PFSK-1 (cell line): ENCODE data around the gene PTPRM.

Experiments
- POLR2AphosphoS5 ChIP-seq: IDR thresholded peaks from 2 replicates; pipeline ENCODE4 v1.6.1; 2012; ENCODE audit warnings: low read depth, mild to moderate bottlenecking, control low read depth, low read length, moderate library complexity
- SIN3A ChIP-seq: IDR thresholded peaks from 2 replicates; pipeline ENCODE4 v1.6.1; 2012; ENCODE audit warnings: mild to moderate bottlenecking, low read length, moderate library complexity, borderline replicate concordance; ENCODE audit not compliant: insufficient read depth
- TAF1 ChIP-seq: IDR thresholded peaks from 2 replicates; pipeline ENCODE4 v1.6.1; 2012; ENCODE audit warnings: low read length, control low read depth, borderline replicate concordance; ENCODE audit not compliant: insufficient read depth
- TF ChIP-seq, protein P1 (sequence below), 2 experiments: IDR thresholded peaks; 2 replicates each; pipeline versions ENCODE4 v1.6.1 to v1.8.0; 2011 to 2012; ENCODE audit warnings: low read depth in 2 of 2, low read length in 2 of 2, control low read depth in 1 of 2, inconsistent platforms in 1 of 2, mild to moderate bottlenecking in 1 of 2, moderate library complexity in 1 of 2; ENCODE audit not compliant: insufficient read depth in 1 of 2

DNA sequence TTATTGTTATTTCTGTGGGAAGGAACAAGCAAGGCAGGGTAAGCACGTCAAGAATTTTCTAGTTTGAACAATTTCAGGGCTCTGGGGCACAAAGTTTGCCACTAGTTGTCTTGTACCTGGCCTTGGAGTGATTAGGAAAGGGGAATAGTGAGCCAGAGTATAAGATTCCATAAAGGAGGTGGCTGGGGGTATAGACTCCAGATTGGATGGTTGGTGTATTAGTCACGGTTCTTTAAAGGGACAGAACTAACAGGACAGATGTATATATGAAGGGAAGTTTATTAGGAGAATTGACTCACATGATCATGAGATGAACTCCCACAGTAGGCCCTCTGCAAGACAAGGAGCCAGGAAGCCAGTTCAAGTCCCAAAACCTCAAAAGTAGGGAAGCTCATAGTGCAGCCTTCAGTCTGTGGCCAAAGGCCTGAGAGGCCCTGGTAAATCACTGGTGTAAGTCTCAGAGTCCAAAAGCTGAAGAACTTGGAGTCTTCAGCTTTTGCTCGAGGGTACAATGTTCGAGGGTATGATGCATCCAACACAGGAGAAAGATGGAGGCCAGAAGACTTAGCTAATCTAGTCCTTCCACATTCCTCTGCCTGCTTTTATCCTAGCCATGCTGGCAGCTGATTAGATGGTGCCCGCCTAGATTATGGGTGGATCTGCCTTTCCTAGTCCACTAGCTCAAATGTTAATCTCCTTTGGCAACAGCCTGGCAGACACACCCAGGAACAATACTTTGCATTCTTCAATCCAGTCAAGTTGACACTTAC is 31.5 kb upstream of the PTPRM start:
- TF ChIP-seq POLR2AphosphoS5 (no peak), TAF1 (no peak), SIN3A (no peak)
- TF ChIP-seq, protein P1, sequence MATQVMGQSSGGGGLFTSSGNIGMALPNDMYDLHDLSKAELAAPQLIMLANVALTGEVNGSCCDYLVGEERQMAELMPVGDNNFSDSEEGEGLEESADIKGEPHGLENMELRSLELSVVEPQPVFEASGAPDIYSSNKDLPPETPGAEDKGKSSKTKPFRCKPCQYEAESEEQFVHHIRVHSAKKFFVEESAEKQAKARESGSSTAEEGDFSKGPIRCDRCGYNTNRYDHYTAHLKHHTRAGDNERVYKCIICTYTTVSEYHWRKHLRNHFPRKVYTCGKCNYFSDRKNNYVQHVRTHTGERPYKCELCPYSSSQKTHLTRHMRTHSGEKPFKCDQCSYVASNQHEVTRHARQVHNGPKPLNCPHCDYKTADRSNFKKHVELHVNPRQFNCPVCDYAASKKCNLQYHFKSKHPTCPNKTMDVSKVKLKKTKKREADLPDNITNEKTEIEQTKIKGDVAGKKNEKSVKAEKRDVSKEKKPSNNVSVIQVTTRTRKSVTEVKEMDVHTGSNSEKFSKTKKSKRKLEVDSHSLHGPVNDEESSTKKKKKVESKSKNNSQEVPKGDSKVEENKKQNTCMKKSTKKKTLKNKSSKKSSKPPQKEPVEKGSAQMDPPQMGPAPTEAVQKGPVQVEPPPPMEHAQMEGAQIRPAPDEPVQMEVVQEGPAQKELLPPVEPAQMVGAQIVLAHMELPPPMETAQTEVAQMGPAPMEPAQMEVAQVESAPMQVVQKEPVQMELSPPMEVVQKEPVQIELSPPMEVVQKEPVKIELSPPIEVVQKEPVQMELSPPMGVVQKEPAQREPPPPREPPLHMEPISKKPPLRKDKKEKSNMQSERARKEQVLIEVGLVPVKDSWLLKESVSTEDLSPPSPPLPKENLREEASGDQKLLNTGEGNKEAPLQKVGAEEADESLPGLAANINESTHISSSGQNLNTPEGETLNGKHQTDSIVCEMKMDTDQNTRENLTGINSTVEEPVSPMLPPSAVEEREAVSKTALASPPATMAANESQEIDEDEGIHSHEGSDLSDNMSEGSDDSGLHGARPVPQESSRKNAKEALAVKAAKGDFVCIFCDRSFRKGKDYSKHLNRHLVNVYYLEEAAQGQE (IDR thresholded peaks at IDR 0.05; ENCODE audit: insufficient read depth in 1 of 2, low read depth in 2 of 2, low read length in 2 of 2), result no peak
